ENCODE measurements around the gene PIAS1.

- TF ChIP-seq, protein P1, sequence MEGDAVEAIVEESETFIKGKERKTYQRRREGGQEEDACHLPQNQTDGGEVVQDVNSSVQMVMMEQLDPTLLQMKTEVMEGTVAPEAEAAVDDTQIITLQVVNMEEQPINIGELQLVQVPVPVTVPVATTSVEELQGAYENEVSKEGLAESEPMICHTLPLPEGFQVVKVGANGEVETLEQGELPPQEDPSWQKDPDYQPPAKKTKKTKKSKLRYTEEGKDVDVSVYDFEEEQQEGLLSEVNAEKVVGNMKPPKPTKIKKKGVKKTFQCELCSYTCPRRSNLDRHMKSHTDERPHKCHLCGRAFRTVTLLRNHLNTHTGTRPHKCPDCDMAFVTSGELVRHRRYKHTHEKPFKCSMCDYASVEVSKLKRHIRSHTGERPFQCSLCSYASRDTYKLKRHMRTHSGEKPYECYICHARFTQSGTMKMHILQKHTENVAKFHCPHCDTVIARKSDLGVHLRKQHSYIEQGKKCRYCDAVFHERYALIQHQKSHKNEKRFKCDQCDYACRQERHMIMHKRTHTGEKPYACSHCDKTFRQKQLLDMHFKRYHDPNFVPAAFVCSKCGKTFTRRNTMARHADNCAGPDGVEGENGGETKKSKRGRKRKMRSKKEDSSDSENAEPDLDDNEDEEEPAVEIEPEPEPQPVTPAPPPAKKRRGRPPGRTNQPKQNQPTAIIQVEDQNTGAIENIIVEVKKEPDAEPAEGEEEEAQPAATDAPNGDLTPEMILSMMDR (IDR thresholded peaks at IDR 0.05): no peak
- no peak for TF ChIP-seq POLR2A (IDR thresholded peaks at IDR 0.05)
These were observed 119.0 kb downstream of the PIAS1 start for GRCh38 chr15:68173119-68173518.
